Endothelial cell (in vitro differentiated cells): ENCODE data around the gene MCEMP1. TPM values are rescaled to one million over a fixed set of nuclear protein-coding genes. Genes with fewer than 3 reads are reported as not detected.

ENCODE experiments used
- DNase-seq: peaks from one replicate; pipeline ENCODE4 v3.0.0; 2021; ENCODE audit warnings: low spot score
- H3K27ac Mint-ChIP-seq: one replicate; pipeline ENCODE4 v1.8.0; 2021; ENCODE audit warnings: mixed read lengths, inconsistent platforms; ENCODE audit not compliant: unreplicated experiment
- H3K27me3 Mint-ChIP-seq: one replicate; pipeline ENCODE4 v1.8.0; 2021; ENCODE audit warnings: mild to moderate bottlenecking, moderate library complexity, mixed read lengths, inconsistent platforms; ENCODE audit not compliant: unreplicated experiment
- H3K36me3 Mint-ChIP-seq: one replicate; pipeline ENCODE4 v1.8.0; 2021; ENCODE audit warnings: mild to moderate bottlenecking, low read depth, mixed read lengths, inconsistent platforms; ENCODE audit not compliant: unreplicated experiment
- H3K4me1 Mint-ChIP-seq: one replicate; pipeline ENCODE4 v1.8.0; 2021; ENCODE audit warnings: mild to moderate bottlenecking, mixed read lengths, inconsistent platforms; ENCODE audit not compliant: unreplicated experiment
- H3K4me3 Mint-ChIP-seq: one replicate; pipeline ENCODE4 v1.8.0; 2021; ENCODE audit warnings: mild to moderate bottlenecking, mixed read lengths, inconsistent platforms; ENCODE audit not compliant: unreplicated experiment
- H3K9me3 Mint-ChIP-seq: one replicate; pipeline ENCODE4 v1.8.0; 2021; ENCODE audit warnings: mixed read lengths, inconsistent platforms; ENCODE audit not compliant: unreplicated experiment
- total RNA-seq: library from RNA; stranded (reverse); fragmentation: NEBNext Ultra II Directional; extraction: Animal tissue kit (Norgen Biotek cat#: 25700); gene quantifications from one replicate; pipeline ENCODE4 v1.2.1, GENCODE V29; 2021; ENCODE audit not compliant: unreplicated experiment
- TF ChIP-seq, protein P1 (sequence below): fragments of 200-600 bp; sonication (generic); IDR thresholded peaks from one replicate; pipeline ENCODE4 v1.5.0; 2021; ENCODE audit warnings: antibody characterized with exemption; ENCODE audit not compliant: unreplicated experiment

The MCEMP1 gene
- total RNA-seq, 1 donor from 2014 or later, result not detected

- no peak overlapping the region for H3K4me3 Mint-ChIP-seq
- peaks cover 4% of the 10 kb centered on the region for H3K9me3 Mint-ChIP-seq
- H3K27me3 Mint-ChIP-seq, result peaks cover 20% of the 10 kb centered on the region
- TF ChIP-seq, protein P1, sequence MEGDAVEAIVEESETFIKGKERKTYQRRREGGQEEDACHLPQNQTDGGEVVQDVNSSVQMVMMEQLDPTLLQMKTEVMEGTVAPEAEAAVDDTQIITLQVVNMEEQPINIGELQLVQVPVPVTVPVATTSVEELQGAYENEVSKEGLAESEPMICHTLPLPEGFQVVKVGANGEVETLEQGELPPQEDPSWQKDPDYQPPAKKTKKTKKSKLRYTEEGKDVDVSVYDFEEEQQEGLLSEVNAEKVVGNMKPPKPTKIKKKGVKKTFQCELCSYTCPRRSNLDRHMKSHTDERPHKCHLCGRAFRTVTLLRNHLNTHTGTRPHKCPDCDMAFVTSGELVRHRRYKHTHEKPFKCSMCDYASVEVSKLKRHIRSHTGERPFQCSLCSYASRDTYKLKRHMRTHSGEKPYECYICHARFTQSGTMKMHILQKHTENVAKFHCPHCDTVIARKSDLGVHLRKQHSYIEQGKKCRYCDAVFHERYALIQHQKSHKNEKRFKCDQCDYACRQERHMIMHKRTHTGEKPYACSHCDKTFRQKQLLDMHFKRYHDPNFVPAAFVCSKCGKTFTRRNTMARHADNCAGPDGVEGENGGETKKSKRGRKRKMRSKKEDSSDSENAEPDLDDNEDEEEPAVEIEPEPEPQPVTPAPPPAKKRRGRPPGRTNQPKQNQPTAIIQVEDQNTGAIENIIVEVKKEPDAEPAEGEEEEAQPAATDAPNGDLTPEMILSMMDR, result no peak
- no peak for DNase-seq
- no peaks in the 10 kb centered on the region for H3K36me3 Mint-ChIP-seq
- peaks cover 4% of the 10 kb centered on the region for H3K4me1 Mint-ChIP-seq
- H3K27ac Mint-ChIP-seq, result no peak overlapping the region
Measured at GRCh38 chr19:7672522-7672921, 4.4 kb upstream of the MCEMP1 start.

GRCh38 chr19:7674010-7675005 lies 2.6 kb upstream of the MCEMP1 start:
- Mint-ChIP-seq H3K36me3 (no peaks in the 10 kb centered on the region), H3K27me3 (peaks cover 19% of the 10 kb centered on the region), H3K4me3 (no peak overlapping the region), H3K4me1 (peaks cover 4% of the 10 kb centered on the region), H3K9me3 (peaks cover 4% of the 10 kb centered on the region), H3K27ac (no peak overlapping the region)
- TF ChIP-seq, protein P1, result no peak
- no peak for DNase-seq

GRCh38 chr19:7676376-7676775 lies 514 bp upstream of the MCEMP1 start:
- TF ChIP-seq, protein P1, result no peak
- H3K9me3 Mint-ChIP-seq, result peaks cover 4% of the 10 kb centered on the region
- DNase-seq, result no peak
- peaks cover 4% of the 10 kb centered on the region for H3K36me3 Mint-ChIP-seq
- no peaks in the 10 kb centered on the region for H3K4me1 Mint-ChIP-seq
- no peak overlapping the region for H3K27ac Mint-ChIP-seq
- no peak overlapping the region for H3K4me3 Mint-ChIP-seq
- H3K27me3 Mint-ChIP-seq, result peaks cover 17% of the 10 kb centered on the region

GRCh38 chr19:7677669-7678311 lies 900 bp downstream of the MCEMP1 start:
- no peak for DNase-seq
- H3K9me3 Mint-ChIP-seq, result peaks cover 4% of the 10 kb centered on the region
- H3K27ac Mint-ChIP-seq, result no peak overlapping the region
- H3K4me1 Mint-ChIP-seq, result no peaks in the 10 kb centered on the region
- peak overlapping the region; percentile 21 for H3K4me3 Mint-ChIP-seq
- H3K36me3 Mint-ChIP-seq, result peaks cover 6% of the 10 kb centered on the region
- H3K27me3 Mint-ChIP-seq, result peaks cover 10% of the 10 kb centered on the region
- TF ChIP-seq, protein P1, result no peak
